ENCODE data around the gene LRCH1. TPM values are rescaled to one million over a fixed set of nuclear protein-coding genes. Genes with fewer than 3 reads are reported as not detected.

LRCH1 gene
- total and polyA plus RNA-seq, 2 experiments from 2014 or later = 4.7 to 5.0 TPM

GRCh38 chr13:46638262-46638661 lies 85.3 kb downstream of the LRCH1 start:
- Histone ChIP-seq H3K4me3 (no peak overlapping the region), H3K27me3 (replicated peaks; ENCODE audit: insufficient read depth) (no peaks in the 10 kb centered on the region), H3K9me2 (ENCODE audit: insufficient read depth) (no peaks in the 10 kb centered on the region), H3K4me2 (ENCODE audit: unreplicated experiment) (no peak overlapping the region), H3K9me3 (ENCODE audit: low read depth) (no peaks in the 10 kb centered on the region), H4K20me1 (ENCODE audit: insufficient read depth) (no peaks in the 10 kb centered on the region), H3K79me2 (ENCODE audit: insufficient read depth) (peaks cover 88% of the 10 kb centered on the region), H3K4me1 (ENCODE audit: insufficient read depth) (peaks cover 28% of the 10 kb centered on the region), H3F3A (ENCODE audit: insufficient read depth) (peaks cover 21% of the 10 kb centered on the region), H3K27ac (no peak overlapping the region), H3K9ac (no peak overlapping the region), H2AFZ (no peak overlapping the region), H3K36me3 (ENCODE audit: low read depth) (no peaks in the 10 kb centered on the region; the same call in 1 of the 2 replicates)
- 46 to 58% methylated on average over 2 of the region's 2 CpGs for WGBS, 2 experiments (ENCODE audit: low coverage in 1 of 2, low lambda C conversion rate in 2 of 2, missing lambda C conversion rate in 2 of 2)
- DNase-seq = no peak
- no peak for TF ChIP-seq EZH2phosphoT487 (IDR thresholded peaks at IDR 0.05; ENCODE audit: insufficient read depth, low read depth)
- no peak for TF ChIP-seq EZH2 (IDR thresholded peaks at IDR 0.05; ENCODE audit: insufficient read depth, poor library complexity, severe bottlenecking)
- in situ Hi-C loops (cut with MboI) = no loop called here

DNA sequence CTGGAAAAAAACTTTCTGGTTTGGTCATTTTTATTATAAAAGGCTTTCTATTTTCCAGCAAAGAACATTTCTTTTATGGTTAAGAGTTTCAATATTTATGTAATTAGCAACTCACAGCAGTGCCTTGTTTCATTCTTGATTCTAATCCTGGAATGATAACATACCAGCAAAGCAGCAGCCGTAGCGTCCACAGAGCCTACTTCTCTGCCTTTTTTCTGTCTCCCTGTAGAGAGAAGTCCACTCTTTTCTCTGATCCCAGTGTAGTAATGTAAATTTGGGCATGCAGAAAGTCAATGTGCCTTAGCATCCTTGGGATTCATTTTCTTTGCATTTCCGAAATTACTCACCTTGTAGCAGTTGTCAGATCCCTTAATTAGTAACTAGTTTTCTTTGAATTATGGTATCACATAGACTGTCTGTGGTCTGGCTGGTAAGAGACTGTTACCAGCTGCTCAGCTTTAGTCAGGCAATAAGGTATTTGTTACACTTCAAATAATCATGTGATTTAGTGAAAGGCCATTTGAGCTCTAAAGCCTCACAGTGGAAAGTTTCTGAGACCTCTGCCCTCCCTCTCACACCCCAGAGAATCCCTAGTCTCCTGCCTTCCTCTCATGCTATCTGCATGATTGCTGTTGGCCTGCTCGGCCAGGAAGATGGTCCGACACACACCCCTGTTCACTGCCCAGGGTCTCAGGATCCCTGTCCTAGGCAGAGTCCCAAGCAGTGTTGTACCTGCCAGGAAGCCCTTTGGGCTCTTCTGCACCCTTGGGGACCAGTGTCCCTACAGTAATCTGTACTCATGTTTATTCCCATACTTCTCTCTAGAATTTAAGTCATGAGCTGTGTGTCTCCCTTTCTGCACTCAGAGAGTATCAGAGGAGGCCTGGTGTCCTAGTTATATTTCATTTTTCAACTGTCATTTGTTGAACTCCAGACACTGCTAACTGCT lies 86.3 kb downstream of the LRCH1 start:
- no peaks in the 10 kb centered on the region for H3K27me3 ChIP-seq (replicated peaks; ENCODE audit: insufficient read depth)
- H3K27ac ChIP-seq = no peak overlapping the region
- no peak overlapping the region for H2AFZ ChIP-seq
- no peak for TF ChIP-seq EZH2phosphoT487 (IDR thresholded peaks at IDR 0.05; ENCODE audit: insufficient read depth, low read depth)
- TF ChIP-seq EZH2 (IDR thresholded peaks at IDR 0.05; ENCODE audit: insufficient read depth, poor library complexity, severe bottlenecking) = no peak
- no peaks in the 10 kb centered on the region for H4K20me1 ChIP-seq (ENCODE audit: insufficient read depth)
- peaks cover 93% of the 10 kb centered on the region for H3K79me2 ChIP-seq (ENCODE audit: insufficient read depth)
- H3K9ac ChIP-seq = no peak overlapping the region
- H3K9me2 ChIP-seq (ENCODE audit: insufficient read depth) = no peaks in the 10 kb centered on the region
- H3K4me2 ChIP-seq (ENCODE audit: unreplicated experiment) = no peak overlapping the region
- in situ Hi-C loops (cut with MboI) = no loop called here
- no peak for DNase-seq
- no peaks in the 10 kb centered on the region; the same call in 1 of the 2 replicates for H3K36me3 ChIP-seq (ENCODE audit: low read depth)
- H3K4me1 ChIP-seq (ENCODE audit: insufficient read depth) = peaks cover 24% of the 10 kb centered on the region
- no peaks in the 10 kb centered on the region for H3K9me3 ChIP-seq (ENCODE audit: low read depth)
- 80 to 86% methylated on average over 5 of the region's 5 CpGs for WGBS, 2 experiments (ENCODE audit: low coverage in 1 of 2, low lambda C conversion rate in 2 of 2, missing lambda C conversion rate in 2 of 2)
- no peak overlapping the region for H3K4me3 ChIP-seq
- H3F3A ChIP-seq (ENCODE audit: insufficient read depth) = peaks cover 20% of the 10 kb centered on the region

DNA sequence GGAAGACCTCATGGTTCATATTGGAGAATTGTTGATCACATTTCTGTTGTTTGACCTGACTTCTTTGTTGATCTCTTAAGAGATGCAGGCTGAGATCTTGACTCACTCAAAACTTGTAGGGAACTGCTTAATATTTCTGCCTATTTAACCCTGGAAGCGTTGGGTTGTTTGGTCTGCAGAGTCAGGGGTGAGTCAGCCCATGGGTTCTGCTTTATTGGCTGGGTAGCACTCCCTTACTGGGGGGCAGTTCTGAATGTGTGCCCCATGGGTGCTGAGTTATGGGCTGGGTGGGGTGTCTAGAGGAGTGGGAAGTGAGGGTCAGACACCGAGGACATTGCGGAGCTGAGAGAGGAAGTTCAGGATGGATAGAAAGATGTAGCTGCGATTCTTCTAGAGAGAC lies 87.9 kb downstream of the LRCH1 start:
- Histone ChIP-seq H2AFZ (no peak overlapping the region), H3K79me2 (ENCODE audit: insufficient read depth) (peaks cover 97% of the 10 kb centered on the region), H3F3A (ENCODE audit: insufficient read depth) (peaks cover 20% of the 10 kb centered on the region), H3K36me3 (ENCODE audit: low read depth) (no peaks in the 10 kb centered on the region; the same call in 1 of the 2 replicates), H3K4me1 (ENCODE audit: insufficient read depth) (peaks cover 24% of the 10 kb centered on the region), H3K9me2 (ENCODE audit: insufficient read depth) (no peaks in the 10 kb centered on the region), H3K27me3 (replicated peaks; ENCODE audit: insufficient read depth) (no peaks in the 10 kb centered on the region), H4K20me1 (ENCODE audit: insufficient read depth) (no peaks in the 10 kb centered on the region), H3K9me3 (ENCODE audit: low read depth) (no peaks in the 10 kb centered on the region), H3K4me2 (ENCODE audit: unreplicated experiment) (peak overlapping the region; percentile 45), H3K9ac (no peak overlapping the region), H3K27ac (peak overlapping the region; percentile 33; the same call in 1 of the 2 replicates), H3K4me3 (no peak overlapping the region)
- DNase-seq = peak; percentile 74
- no peak for TF ChIP-seq EZH2phosphoT487 (IDR thresholded peaks at IDR 0.05; ENCODE audit: insufficient read depth, low read depth)
- TF ChIP-seq EZH2 (IDR thresholded peaks at IDR 0.05; ENCODE audit: insufficient read depth, poor library complexity, severe bottlenecking) = no peak
- in situ Hi-C loops (cut with MboI) = no loop called here
- WGBS, 2 experiments (ENCODE audit: low coverage in 1 of 2, low lambda C conversion rate in 2 of 2, missing lambda C conversion rate in 2 of 2) = 73 to 76% methylated on average over 4 of the region's 4 CpGs

- Histone ChIP-seq H3K4me1 (ENCODE audit: insufficient read depth) (peaks cover 24% of the 10 kb centered on the region), H3F3A (ENCODE audit: insufficient read depth) (peaks cover 20% of the 10 kb centered on the region), H3K27me3 (replicated peaks; ENCODE audit: insufficient read depth) (no peaks in the 10 kb centered on the region), H3K36me3 (ENCODE audit: low read depth) (no peaks in the 10 kb centered on the region; the same call in 1 of the 2 replicates), H3K79me2 (ENCODE audit: insufficient read depth) (peaks cover 98% of the 10 kb centered on the region), H3K27ac (peak overlapping the region; percentile 33; the same call in 1 of the 2 replicates), H3K4me2 (ENCODE audit: unreplicated experiment) (peak overlapping the region; percentile 45), H3K9me2 (ENCODE audit: insufficient read depth) (no peaks in the 10 kb centered on the region), H3K9me3 (ENCODE audit: low read depth) (no peaks in the 10 kb centered on the region), H3K9ac (0 out of 2 replicates have a peak overlapping the region, but pooled peaks have one; percentile 9), H2AFZ (no peak overlapping the region), H3K4me3 (peak overlapping the region; percentile 41), H4K20me1 (ENCODE audit: insufficient read depth) (no peaks in the 10 kb centered on the region)
- DNase-seq = peak; percentile 34
- TF ChIP-seq EZH2phosphoT487 (IDR thresholded peaks at IDR 0.05; ENCODE audit: insufficient read depth, low read depth) (no peak), EZH2 (IDR thresholded peaks at IDR 0.05; ENCODE audit: insufficient read depth, poor library complexity, severe bottlenecking) (no peak)
- 34 to 41% methylated on average over 13 of the region's 13 CpGs for WGBS, 2 experiments (ENCODE audit: low coverage in 1 of 2, low lambda C conversion rate in 2 of 2, missing lambda C conversion rate in 2 of 2)
- in situ Hi-C loops (cut with MboI) = no loop called here
These were observed 88.5 kb downstream of the LRCH1 start for GRCh38 chr13:46641274-46642081.
